Neural cell (in vitro differentiated cells): ENCODE data around the gene FITM2. TPM values are rescaled to one million over a fixed set of nuclear protein-coding genes. Genes with fewer than 3 reads are reported as not detected.

Experiments used
- H2AFZ ChIP-seq: fragments of 200-600, 300-800 bp; sonication (generic), shearing (Covaris generic); 2 replicates; pipeline ENCODE4 v1.6.0; 2014; ENCODE audit warnings: low read depth, mild to moderate bottlenecking, antibody characterized with exemption, low read length, moderate library complexity
- H3F3A ChIP-seq: fragments of 200-600 bp; shearing (Covaris generic); 2 replicates; pipeline ENCODE4 v1.6.1; 2016; ENCODE audit warnings: mild to moderate bottlenecking, moderate library complexity, mixed read lengths, antibody characterized with exemption, low read length; ENCODE audit not compliant: insufficient read depth, poor library complexity, severe bottlenecking
- H3K27ac ChIP-seq: fragments of 200-600, 300-800 bp; sonication (generic), shearing (Covaris generic); 2 replicates; pipeline ENCODE4 v1.5.1; 2014; ENCODE audit warnings: mild to moderate bottlenecking, low read length, moderate library complexity
- H3K27me3 ChIP-seq: fragments of 300-800, 200-600 bp; sonication (generic), shearing (Covaris generic); 2 replicates; pipeline ENCODE4 v1.6.0; 2014; ENCODE audit warnings: mild to moderate bottlenecking, low read depth, low read length, moderate library complexity; ENCODE audit not compliant: insufficient read depth
- H3K36me3 ChIP-seq: fragments of 300-800, 200-600 bp; sonication (generic), shearing (Covaris generic); 2 replicates; pipeline ENCODE4 v1.5.1; 2014; ENCODE audit warnings: mild to moderate bottlenecking, antibody characterized with exemption, low read length, moderate library complexity; ENCODE audit not compliant: insufficient read depth
- H3K4me2 ChIP-seq: fragments of 300-800, 200-600 bp; sonication (generic), shearing (Covaris generic); 2 replicates; pipeline ENCODE4 v1.6.0; 2014; ENCODE audit warnings: mild to moderate bottlenecking, low read length
- H3K4me3 ChIP-seq: fragments of 300-800, 200-600 bp; sonication (generic), shearing (Covaris generic); 2 replicates; pipeline ENCODE4 v1.5.1; 2014; ENCODE audit warnings: mild to moderate bottlenecking, low read length, moderate library complexity
- H3K79me2 ChIP-seq: fragments of 200-600 bp; shearing (Covaris generic); replicated peaks from 2 replicates; pipeline ENCODE4 v1.6.0; 2014; ENCODE audit warnings: mild to moderate bottlenecking, low read length, moderate library complexity; ENCODE audit not compliant: insufficient read depth
- H3K9ac ChIP-seq: fragments of 300-800, 200-600 bp; sonication (generic), shearing (Covaris generic); 2 replicates; pipeline ENCODE4 v1.6.1; 2016; ENCODE audit warnings: mild to moderate bottlenecking, low read length, mixed read lengths
- H3K9me2 ChIP-seq: fragments of 200-600 bp; shearing (Covaris generic); 2 replicates; pipeline ENCODE4 v1.6.1; 2016; ENCODE audit warnings: mild to moderate bottlenecking, low read length, mixed read lengths; ENCODE audit not compliant: insufficient read depth
- H3K9me3 ChIP-seq: fragments of 200-600, 300-800 bp; sonication (generic), shearing (Covaris generic); 2 replicates; pipeline ENCODE4 v1.6.1; 2016; ENCODE audit warnings: mild to moderate bottlenecking, mixed run types, low read length, moderate library complexity, mixed read lengths
- H4K20me1 ChIP-seq: fragments of 200-600 bp; shearing (Covaris generic); 2 replicates; pipeline ENCODE4 v1.6.1; 2016; ENCODE audit warnings: mild to moderate bottlenecking, mixed run types; ENCODE audit not compliant: insufficient read depth
- CTCF ChIP-seq: fragments of 450-650 bp; IDR thresholded peaks from 2 replicates; pipeline ENCODE4 v1.5.1; 2014; ENCODE audit warnings: antibody characterized with exemption, mild to moderate bottlenecking, moderate library complexity; ENCODE audit not compliant: poor library complexity, severe bottlenecking
- EP300 ChIP-seq: fragments of 450-650 bp; conservative IDR thresholded peaks from 2 replicates; pipeline ENCODE4 v1.6.1; 2014; ENCODE audit warnings: antibody characterized with exemption, mild to moderate bottlenecking, moderate library complexity; ENCODE audit not compliant: poor library complexity, severe bottlenecking
- EZH2 ChIP-seq: fragments of 200-600, 300-800 bp; shearing (Covaris generic), sonication (generic); IDR thresholded peaks from 2 replicates; pipeline ENCODE4 v1.6.1; 2014; ENCODE audit warnings: antibody characterized with exemption, low read length, borderline replicate concordance, mild to moderate bottlenecking; ENCODE audit not compliant: insufficient read depth, poor library complexity, severe bottlenecking
- MXI1 ChIP-seq: fragments of 450-650 bp; conservative IDR thresholded peaks from 2 replicates; pipeline ENCODE4 v1.6.1; 2014; ENCODE audit warnings: antibody characterized with exemption, mild to moderate bottlenecking; ENCODE audit not compliant: poor library complexity, severe bottlenecking
- POLR2AphosphoS5 ChIP-seq: IDR thresholded peaks from 2 replicates; pipeline ENCODE4 v1.6.1; 2012
- RAD21 ChIP-seq: fragments of 450-650 bp; conservative IDR thresholded peaks from 2 replicates; pipeline ENCODE4 v1.6.1; 2014; ENCODE audit warnings: antibody characterized with exemption, mild to moderate bottlenecking, moderate library complexity
- REST ChIP-seq: IDR thresholded peaks from 2 replicates; pipeline ENCODE4 v1.6.1; 2012; ENCODE audit warnings: borderline replicate concordance
- SMC3 ChIP-seq: fragments of 450-650 bp; conservative IDR thresholded peaks from 2 replicates; pipeline ENCODE4 v1.6.1; 2014; ENCODE audit warnings: antibody characterized with exemption, mild to moderate bottlenecking, moderate library complexity; ENCODE audit not compliant: poor library complexity
- TAF1 ChIP-seq: IDR thresholded peaks from 2 replicates; pipeline ENCODE4 v1.6.1; 2012; ENCODE audit warnings: low read depth
- polyA plus RNA-seq: library from polyadenylated mRNA; depleted of rRNA; stranded (reverse); fragments of >200 nt; gene quantifications from 2 replicates; pipeline ENCODE4 v1.2.3, GENCODE V29; 2014

FITM2 gene
- polyA plus RNA-seq, 1 donor from 2014 or later, result 5.5 TPM

- H3K27me3 ChIP-seq, result no peaks in the 10 kb centered on the region
- H4K20me1 ChIP-seq, result no peaks in the 10 kb centered on the region
- H2AFZ ChIP-seq, result no peak overlapping the region
- H3K9me3 ChIP-seq, result peaks cover 4% of the 10 kb centered on the region
- H3K9me2 ChIP-seq, result no peaks in the 10 kb centered on the region
- no peak overlapping the region for H3K4me3 ChIP-seq
- H3F3A ChIP-seq, result no peaks in the 10 kb centered on the region
- no peak overlapping the region for H3K9ac ChIP-seq
- H3K36me3 ChIP-seq, result no peaks in the 10 kb centered on the region
- no peaks in the 10 kb centered on the region for H3K79me2 ChIP-seq
- H3K4me2 ChIP-seq, result no peak overlapping the region
- no peak overlapping the region for H3K27ac ChIP-seq
- no peak for TF ChIP-seq MXI1
- TF ChIP-seq CTCF, result no peak
- no peak for TF ChIP-seq REST
- TF ChIP-seq EZH2, result no peak
- TF ChIP-seq EP300, result no peak
- no peak for TF ChIP-seq SMC3
- TF ChIP-seq TAF1, result no peak
- TF ChIP-seq POLR2AphosphoS5, result no peak
- no peak for TF ChIP-seq RAD21
Observed at GRCh38 chr20:44291754-44292153, 19.2 kb downstream of the FITM2 start.

- Histone ChIP-seq H3K9me2 (no peaks in the 10 kb centered on the region), H3K27me3 (no peaks in the 10 kb centered on the region)
- no peak for TF ChIP-seq REST
- no peak for TF ChIP-seq POLR2AphosphoS5
- TF ChIP-seq RAD21, result no peak
- TF ChIP-seq EZH2, result no peak
- TF ChIP-seq TAF1, result no peak
- no peak for TF ChIP-seq MXI1
- no peak for TF ChIP-seq CTCF
- TF ChIP-seq EP300, result no peak
- no peak for TF ChIP-seq SMC3
Observed at GRCh38 chr20:44288252-44288651, 22.8 kb downstream of the FITM2 start.

More at GRCh38 chr20:44288252-44288651, 22.8 kb downstream of the FITM2 start:
- H4K20me1 ChIP-seq, result no peaks in the 10 kb centered on the region
- no peaks in the 10 kb centered on the region for H3K36me3 ChIP-seq
- H3F3A ChIP-seq, result no peaks in the 10 kb centered on the region
- no peaks in the 10 kb centered on the region for H3K79me2 ChIP-seq
- no peak overlapping the region for H3K4me3 ChIP-seq
- H3K9me3 ChIP-seq, result peaks cover 4% of the 10 kb centered on the region
- H2AFZ ChIP-seq, result no peak overlapping the region
- H3K27ac ChIP-seq, result no peak overlapping the region
- no peak overlapping the region for H3K9ac ChIP-seq
- H3K4me2 ChIP-seq, result no peak overlapping the region
